GM19193 (cell line): ENCODE data around the gene DHFR2.

Experiments
- POLR2A ChIP-seq: IDR thresholded peaks from 4 replicates; pipeline ENCODE4 v1.6.1; 2011; ENCODE audit not compliant: insufficient read depth, insufficient read length; ENCODE audit errors: extremely low read depth

The DHFR2 gene

DNA sequence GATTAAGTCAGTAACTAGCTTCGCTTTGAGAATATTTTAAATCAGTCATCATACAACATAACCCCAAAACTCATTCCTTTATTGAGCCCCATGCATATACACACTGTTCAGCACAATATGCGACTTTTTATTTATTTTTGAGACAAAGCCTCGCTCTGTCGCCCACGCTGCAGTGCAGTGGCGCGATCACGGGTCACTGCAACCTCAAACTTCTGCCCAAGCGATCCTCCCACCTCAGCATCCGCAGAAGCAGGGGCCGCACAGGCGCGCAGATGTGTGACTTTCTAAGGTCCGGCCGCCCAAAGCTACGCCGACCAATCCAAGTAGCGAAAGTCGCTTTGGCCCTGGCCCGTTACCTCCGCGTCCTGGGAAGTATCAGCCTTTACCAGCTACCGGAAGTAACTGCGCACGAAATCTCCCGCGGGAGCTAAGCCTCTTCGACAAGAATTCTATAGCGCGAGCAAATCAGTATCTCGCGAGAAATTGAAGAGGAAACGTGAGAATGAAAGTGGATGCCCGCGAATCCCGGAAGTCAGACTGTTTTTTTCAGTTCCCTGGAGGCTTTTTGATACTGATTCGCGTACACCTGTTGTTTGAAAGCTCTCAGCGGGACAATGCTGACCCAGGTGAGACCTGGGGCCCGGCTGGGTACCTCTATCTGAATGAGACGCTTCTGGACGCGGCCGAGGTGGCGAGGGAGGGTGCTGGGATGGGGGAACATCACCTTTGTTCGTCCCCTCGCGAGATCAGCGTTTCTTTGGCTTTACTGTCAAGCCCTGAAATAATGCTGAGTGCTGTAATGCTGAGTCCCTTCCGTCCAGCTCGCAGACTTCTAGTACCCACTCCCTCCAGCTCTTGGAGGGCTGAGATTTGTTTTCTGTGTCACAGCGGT lies at the start of gene DHFR2, which contains the start of gene NSUN3:
Gene DHFR2 (minus strand): TSS at position 404 of the 892 bp plus-strand sequence. CDS start 1,405 bp downstream, outside the sequence.
Gene NSUN3 (plus strand): TSS at position 549 of the 892 bp plus-strand sequence. CDS start 66 bp downstream, at position 615.
- TF ChIP-seq POLR2A = peak; percentile 90

DNA sequence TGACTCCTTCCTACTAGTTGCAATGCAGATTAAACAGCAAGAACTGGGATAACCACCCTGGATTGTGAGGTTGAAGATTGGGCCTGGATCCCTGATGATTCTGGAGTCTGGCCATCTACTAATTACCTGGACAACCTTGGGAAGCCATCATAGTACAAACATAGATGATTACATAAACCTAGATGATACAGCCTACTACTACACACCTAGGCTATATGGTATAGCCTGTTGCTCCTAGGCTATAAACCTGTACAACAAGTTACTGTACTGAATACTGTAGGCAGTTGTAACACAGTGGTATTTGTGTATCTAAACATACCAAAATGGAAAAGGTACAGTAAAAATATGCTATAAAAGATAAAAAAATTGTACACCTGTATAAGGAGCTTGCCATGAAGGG lies 48.1 kb upstream of the DHFR2 start:
- TF ChIP-seq POLR2A = no peak

DNA sequence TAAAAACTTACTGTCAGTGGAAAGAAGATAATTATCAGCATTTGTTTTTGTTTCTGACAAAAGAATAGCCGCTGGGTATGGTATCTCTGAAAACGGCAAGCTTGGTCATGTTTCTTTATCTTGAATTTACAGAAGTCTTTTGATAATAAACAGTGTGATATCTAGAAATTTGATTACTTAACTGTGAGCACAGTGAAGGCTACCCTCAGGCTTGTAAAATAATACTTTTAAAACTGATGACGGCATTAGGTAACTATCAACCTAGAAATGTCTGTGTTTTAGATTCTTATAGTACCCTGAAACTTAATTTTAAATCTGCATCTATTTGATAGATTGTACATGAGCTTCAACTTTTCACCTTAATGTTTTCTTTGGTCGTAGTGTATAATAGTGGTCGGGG lies 43.6 kb upstream of the DHFR2 start:
- TF ChIP-seq POLR2A = no peak

DNA sequence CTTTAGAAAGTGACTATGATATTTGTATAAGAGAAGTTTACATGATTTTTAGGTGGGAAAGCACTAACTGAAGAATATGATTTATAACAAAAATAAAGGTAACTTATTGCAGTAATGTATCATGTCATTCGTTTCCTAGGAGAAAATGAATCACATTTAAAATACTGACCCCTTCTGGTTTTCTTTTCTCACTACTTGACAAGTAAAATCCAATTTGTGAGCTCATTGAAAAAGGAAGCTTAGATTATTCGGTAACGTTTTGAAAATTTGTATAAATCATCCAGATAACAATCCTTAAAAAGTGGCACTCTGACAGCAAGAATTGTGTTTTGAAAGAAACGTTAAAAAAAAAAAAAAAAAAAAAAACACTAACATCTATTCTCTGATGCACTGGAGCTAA lies 39.1 kb upstream of the DHFR2 start:
- no peak for TF ChIP-seq POLR2A

DNA sequence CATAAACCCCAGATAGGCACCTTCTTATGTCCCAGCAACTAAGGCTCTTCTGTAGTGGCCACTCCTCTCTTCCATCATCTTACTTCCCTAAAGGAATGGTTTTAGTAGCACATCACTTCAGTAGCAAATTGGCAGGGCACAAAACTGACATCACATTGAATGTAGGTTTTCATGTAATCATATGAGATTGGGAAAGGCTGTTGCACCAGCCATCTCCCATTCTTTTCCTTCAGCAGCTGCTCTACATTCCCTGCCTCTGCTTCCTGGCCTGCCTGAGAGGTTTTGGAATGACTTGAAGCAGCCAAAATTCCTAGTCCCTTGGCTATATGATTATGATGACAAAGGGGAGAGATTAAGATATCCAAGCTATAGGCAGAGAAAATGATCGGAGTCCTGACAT lies 36.6 kb upstream of the DHFR2 start:
- TF ChIP-seq POLR2A = no peak

DNA sequence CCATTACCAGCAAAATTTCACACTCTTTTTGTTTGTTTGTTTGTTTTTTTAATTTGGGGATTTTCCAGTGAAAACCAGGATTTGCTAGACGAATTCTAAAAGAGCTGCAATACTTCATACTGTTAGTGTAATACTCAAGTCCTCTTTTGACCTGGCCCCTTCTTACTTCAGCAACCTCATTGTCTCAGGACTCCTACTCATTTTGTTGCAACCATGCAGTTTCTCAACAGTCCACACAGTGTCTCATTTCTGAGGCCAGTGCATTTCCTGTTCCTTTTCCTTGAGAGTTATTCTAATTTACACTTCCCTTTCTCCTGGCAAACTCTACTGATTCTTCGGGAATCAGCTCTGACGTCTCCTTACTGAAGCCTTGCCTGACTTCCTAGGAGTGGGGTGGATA lies 35.7 kb upstream of the DHFR2 start:
- no peak for TF ChIP-seq POLR2A

DNA sequence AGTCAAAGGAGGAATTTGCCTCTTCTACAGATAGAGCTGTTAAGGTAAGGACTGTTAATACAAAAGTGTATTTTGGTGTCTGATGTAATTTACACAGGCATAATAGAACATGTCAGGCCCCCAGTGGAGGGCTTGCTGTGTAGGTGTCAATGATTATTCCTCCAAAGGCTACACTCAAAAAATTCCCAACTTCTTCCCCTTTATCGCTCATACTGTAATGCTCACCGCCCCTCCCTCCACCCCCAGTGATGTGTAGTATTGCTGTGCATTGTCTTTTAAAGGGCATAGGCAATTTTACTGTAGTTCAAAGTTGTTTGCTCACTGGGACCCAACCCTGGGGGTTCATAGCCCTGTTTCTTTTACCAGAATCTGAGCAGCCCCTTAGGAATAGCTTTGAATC lies 32.4 kb upstream of the DHFR2 start:
- TF ChIP-seq POLR2A = no peak

DNA sequence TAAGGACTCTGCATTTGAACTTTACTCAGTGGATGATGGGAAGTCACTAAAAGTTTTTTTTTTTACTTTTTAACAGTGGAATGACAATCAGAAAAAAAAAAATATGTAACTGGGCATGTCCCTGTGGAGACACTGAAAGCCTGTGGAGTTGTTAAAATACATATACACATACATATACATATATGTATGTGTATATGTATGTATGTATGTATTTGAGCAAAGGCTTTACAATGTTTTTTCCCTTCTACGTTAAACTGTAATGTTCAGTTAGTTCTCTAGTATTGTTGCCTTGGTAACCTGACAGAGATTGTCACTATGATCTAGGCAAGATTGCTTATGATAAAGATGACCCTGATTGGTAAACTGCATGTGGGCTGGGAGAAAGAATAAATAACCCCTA lies 30.4 kb upstream of the DHFR2 start:
- no peak for TF ChIP-seq POLR2A

DNA sequence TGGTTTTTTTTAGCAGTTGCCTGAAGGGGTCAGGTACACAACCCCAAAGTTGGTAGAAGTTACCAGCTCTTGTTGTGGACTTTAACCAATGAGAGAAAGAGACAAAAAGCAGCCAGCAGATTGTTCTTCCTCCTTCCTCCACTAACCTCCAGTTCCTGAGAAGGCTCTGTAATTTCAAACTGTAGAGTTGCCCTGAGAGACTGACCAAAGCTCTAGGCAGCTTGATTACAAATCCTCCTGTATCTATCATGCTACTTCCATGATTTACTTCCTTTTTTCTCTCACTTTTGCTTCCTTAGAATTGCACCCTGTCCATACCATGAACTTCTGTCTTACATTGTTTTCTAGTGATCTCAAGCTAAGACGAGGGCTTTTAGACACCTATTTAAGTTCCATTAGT lies 29.4 kb upstream of the DHFR2 start:
- no peak for TF ChIP-seq POLR2A

DNA sequence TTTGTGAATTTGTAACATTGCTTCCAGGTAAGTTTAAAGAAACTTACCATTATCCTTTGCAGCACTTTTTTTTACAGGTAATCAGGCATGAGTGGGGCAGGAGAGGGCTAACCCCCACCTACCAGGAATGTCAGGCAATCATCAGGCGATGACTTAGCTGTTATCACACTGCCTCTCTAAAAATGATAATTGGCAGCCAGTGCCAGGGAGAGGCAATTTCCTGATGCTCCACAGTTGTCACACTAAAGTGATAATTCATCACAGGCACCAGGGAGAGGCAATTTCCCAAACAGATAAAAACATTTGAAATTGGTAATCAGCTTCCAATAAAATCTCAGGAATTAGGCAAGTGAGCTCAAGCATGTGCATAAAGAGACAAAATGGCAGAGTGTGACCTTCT lies 26.4 kb upstream of the DHFR2 start:
- no peak for TF ChIP-seq POLR2A

DNA sequence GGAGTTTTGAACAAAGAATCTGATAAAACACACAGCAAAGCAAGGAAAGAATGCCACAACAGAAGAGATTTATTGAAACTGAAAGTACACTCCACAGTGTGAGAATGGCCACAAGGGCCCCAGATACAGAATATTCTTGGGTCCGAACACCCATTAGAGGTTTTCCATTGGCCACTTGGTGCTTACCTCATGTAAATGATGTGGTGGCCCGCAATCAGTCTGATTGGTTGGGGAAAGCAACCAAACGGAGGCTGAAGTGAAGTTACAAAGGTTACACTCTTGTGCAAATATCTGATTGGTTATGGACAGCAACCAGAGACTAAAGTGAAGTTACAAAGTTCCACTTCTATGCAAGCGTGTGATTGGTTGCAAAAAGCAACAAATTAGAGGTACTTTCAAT lies 20.5 kb upstream of the DHFR2 start:
- TF ChIP-seq POLR2A = no peak

DNA sequence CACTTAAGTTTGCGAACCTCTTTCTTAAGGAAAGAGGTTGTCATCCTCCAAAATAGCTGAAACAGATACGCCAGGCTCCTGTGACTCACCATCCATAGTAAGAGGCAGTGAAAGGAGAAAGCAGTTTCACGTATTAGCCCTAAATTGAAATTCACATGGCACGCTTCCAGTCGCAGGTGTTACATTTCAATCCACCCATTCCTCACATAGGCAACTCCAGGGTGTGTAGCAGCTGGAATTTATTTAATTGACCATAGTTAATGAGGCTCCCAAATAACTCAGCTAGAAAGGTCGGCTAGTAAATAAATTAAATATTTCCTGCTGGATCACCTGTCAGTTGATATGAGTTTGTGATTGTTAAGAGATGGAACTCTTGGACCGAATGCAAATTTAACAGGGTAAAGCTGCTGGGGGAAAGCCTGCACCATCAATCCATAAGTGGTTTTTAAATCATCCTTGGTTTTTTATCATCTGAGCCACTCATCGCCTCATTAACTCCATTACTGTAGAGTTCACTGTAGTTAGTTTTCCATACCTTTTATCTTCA lies 19.7 kb upstream of the DHFR2 start:
- no peak for TF ChIP-seq POLR2A

DNA sequence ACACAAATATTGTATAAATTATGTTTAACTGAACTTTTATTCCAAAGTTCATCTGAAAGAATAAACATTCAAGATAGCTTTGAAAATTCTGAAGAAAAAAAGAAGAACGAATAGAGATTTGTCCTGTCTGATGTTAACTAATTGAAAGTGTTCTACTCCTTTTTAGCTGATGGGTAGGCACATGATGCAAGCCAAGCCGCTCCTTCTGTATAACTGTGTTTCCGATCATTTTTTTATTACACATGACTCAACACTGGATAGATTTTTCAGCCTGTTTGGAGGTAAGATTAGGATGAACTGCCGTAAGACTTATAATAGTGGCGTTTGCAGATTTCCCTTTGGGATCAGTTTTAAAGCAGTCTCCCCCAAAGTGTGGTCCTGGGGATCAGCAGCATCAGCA lies 19.2 kb upstream of the DHFR2 start:
- TF ChIP-seq POLR2A = no peak

DNA sequence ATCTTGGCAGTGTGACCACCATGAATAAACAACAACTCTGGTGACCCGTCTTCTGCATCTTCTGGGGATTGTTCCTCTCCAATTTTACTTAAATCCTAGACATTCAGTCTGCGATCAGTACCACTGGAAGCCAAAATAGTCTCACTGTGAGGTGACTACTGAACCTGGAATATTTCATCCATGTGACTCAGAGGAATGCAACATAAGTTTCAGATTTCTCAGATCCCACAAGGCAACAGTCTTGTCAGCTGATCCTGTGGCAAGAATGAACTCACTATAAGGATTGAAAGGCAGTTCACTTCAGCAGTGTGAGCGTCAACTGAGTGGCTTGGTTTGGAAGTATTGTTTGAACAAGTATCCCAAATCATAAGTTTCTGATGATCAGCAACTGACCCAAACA lies 13.3 kb upstream of the DHFR2 start:
- no peak for TF ChIP-seq POLR2A

DNA sequence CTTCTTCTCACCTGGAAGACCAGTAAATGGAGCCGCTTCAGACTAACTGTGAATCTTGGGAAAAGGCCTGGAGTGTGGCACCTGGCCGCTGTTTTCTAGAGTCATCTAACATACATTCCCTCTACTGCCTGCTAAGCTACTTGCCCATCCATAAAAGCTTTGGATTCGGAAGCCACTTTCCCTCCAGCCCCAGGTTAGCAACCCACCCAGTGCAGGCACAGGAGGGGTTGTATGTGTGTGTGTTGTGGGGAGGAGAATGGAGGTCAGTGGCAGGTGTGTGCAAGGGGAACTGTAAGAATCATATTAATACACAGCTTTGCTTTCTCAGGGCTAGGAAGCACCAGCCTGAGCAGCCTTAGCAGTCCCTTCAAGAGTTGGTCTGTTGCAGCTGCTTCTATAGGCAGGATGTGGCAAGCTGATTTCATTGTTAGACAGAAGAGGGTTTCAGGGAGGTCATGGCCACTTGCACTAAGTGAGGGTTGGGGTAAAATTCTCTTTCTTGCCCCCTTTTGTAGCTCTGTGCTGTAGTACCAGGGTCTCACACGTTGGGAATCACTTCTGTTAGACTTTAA lies 9.1 kb upstream of the DHFR2 start:
- TF ChIP-seq POLR2A = no peak
